Fibroblast of skin of left quadriceps (primary cell): ENCODE results near the gene ISOC2.
"Not testable (repeated sequence)": the region's sequence is repeated elsewhere in the genome, so short reads cannot be mapped to it uniquely, and the experiment has no call there.

Experiments
- DNase-seq, 2 experiments: peaks; one replicate each; pipeline ENCODE4 v3.0.0-alpha.2; 2013; ENCODE audit warnings: low read depth in 2 of 2

The ISOC2 gene, protein sequence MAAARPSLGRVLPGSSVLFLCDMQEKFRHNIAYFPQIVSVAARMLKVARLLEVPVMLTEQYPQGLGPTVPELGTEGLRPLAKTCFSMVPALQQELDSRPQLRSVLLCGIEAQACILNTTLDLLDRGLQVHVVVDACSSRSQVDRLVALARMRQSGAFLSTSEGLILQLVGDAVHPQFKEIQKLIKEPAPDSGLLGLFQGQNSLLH

DNA sequence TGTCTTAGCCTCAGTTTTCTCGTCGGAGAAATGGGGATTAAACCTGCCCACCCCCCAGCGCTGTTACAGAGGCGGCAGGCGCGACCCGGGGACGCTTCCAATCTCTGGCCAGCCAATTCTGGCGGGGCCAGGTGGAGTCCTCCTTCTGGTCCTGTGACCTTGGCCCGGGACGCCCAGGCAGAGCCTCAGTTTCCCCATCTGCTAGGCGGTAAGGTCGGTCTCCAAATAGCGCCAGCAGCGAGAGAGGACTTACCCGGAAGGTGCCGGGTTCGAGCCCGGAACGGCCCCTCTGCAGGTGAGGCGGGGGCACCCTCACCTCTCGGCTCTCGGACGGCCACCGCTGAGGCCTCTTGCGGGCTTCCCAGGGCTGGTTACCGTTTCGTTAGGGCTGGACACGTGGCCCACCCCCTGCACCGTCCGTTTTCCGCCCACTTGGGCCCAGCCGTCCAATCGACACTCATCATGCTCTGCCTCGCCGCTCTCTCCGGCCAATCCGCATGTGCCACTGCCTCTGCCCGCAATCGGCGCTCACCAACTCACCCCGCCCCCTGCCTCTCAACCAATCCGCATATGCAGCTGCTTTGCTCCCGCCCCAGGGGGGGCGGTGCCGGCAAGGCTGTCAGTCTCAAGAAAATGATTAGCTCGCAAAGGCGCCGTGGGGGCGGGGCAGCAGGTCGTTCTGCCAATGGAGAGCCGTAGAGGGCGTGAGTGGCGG is at the start of gene ISOC2:
Gene ISOC2, minus strand, starts transcription at position 384 of the 715 bp plus-strand sequence. CDS start 5,156 bp downstream, outside the sequence.
- DNase-seq: peak; percentile 99

DNA sequence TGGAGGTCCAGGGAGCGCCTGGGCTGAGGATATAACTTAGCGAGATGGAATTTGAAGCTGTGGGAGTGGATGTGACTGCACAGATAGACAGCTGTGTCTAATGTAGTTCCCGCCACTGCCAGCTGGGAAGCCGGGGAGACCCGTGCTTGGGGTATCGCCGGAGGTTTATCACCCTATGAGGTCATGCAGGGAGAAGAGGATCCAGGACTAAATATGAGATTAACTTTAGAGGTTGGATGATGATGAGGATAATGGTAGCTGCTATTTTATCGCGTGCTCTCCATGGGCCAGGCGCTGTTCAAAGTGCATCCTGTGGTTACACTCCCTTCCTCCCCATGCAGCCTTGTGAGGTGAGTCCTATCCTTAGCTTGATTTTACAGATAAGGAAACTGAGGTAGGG is 46.7 kb upstream of the ISOC2 start:
- no peak for DNase-seq

DNA sequence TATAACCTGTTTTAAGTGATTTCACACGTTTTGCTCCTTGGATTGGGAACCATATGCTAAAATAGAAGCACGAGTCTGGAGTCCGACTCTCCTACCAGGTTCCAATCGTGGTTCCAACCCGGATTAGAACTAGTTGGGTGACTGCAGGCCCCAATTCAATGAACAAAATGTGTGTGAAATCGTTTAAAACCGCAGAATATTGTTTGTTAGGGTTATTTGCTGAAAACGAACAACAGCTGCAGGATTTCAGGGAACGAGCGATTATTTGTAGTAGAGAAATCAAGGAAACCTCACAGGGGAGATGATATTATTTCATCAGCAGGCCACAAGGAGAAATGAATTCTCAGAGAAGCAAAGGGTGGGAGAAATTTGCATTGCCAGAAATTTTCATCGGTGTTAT is 43.5 kb upstream of the ISOC2 start:
- no peak for DNase-seq

DNA sequence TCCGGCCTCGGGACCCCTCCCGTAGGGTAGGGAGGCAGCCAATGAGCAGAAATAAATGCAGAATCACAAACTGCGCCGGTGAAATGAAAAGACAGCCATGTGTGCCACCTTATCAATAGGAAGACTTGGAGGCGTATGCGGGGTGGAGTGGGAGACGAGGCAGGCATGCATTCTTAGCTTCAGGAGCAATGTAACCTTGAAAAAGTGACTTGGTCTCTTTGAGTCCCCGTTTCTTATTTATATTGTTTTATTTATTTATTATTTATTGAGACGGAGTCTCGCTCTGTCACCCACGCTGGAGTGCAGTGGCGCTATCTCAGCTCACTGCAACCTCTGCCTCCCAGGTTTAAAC is 42.8 kb upstream of the ISOC2 start:
- no peak for DNase-seq

DNA sequence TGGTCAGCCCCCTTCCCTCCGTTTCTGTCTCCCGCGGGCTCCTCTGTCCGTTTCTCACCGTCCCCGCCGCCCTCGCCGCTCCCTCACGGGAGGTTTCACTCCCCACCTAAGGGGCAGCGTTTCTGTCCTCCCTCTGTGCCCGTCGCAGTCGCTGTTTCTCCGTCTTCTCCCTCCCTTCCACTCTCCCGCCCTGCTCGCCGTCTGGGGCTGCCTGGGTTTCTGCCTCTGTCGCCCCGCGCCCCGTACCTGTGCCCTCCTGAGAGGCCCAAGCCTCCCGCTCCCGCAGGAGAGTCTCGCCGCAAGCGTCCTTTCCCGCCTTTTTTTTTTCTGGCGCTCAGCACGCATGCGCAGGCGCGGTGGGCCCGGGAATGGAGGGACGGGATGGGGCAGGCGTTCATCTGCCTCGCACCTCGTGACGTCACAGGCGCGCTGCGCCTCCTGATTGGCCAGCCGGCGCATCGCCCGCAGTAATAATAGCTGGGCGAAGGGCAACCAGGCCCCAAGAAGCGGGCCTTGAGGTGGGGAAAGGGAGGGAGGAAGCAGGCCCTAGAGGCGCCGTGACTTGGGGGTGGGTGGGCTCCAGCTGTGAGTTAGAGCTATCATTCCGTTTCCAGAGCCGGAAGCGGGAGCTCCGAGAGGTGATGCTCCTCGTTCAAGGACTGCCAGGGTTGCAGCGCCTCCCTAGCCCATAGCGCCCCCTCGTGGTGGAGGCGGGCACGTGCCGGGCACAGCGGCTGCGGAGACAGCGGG is 42.2 kb upstream of the ISOC2 start:
- DNase-seq: peak; percentile 81 to 82

DNA sequence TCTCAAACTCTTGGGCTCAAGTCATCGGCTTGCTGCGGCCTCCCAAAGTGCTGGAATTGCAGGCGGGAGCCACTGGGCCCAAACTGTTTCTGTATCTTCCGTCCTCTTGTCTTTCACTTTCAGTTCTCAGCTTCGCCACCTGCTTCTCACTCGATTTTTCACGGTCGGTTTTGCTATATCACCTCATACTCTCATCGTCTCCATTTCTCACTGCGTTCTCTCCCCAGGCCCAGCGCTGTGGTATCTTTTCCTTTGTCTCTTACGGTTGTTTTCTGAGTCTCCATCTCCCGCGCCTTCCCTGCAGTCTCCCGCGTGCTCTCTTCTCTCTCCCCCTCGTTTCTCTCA is 41.7 kb upstream of the ISOC2 start:
- DNase-seq: no peak

DNA sequence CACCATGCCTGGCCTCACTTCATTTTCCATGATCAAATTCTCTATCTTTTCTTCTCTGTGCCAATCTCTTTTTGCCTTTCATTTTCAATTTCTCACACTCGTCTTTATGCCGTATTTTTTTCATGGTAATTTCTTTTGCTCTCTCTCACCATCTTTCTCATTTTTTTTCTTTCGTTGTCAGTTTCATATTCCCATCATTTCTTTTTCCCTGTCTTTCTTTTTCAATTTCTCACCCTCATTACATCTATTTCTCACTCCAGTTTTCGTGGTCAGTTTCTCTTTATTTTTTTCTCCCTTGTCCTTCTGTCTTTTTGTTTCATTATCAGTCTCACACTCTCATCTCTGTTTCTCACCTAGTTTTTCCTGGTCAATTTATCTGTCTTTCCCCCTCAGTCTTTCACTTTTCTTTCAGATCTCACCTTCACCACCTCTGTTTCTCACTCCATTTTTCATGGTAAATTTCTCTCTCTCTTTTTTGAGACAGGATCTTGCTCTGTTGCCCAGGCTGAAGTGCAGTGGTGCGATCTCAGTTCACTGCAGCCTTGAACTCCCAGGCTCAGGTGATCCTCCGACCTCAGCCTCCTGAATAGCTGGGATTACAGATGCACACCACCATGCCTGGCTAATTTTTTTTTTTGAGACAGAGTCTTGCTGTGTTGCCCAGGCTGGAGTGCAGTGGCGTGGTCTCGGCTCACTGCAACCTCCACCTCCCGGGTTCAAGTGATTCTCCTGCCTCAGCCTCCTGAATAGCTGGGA is 40.9 kb upstream of the ISOC2 start:
- DNase-seq: no peak

DNA sequence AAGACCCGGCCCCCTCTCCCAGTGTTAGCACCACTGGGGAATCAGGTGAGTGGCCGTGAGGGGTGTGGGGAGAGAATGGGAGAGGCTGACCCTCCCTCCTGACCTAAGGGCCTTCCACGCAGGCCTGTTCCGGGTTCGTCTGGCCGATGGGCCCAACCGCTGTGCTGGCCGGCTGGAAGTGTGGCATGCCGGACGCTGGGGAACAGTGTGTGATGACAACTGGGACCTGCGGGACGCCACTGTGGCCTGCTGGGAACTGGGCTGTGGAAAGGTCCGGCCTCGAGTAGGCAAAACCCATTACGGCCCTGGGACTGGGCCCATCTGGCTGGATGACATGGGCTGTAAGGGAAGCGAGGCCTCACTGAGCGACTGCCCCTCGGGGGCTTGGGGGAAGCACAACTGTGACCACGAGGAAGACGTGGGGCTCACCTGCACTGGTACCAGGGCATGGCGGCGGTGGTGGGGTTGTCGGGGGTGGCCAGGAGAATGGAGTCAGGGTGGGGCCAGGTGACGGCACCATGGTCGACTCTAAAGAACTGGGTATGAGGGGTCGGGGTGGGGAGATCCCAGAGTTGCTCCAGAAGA is 39.0 kb upstream of the ISOC2 start:
- no peak for DNase-seq

DNA sequence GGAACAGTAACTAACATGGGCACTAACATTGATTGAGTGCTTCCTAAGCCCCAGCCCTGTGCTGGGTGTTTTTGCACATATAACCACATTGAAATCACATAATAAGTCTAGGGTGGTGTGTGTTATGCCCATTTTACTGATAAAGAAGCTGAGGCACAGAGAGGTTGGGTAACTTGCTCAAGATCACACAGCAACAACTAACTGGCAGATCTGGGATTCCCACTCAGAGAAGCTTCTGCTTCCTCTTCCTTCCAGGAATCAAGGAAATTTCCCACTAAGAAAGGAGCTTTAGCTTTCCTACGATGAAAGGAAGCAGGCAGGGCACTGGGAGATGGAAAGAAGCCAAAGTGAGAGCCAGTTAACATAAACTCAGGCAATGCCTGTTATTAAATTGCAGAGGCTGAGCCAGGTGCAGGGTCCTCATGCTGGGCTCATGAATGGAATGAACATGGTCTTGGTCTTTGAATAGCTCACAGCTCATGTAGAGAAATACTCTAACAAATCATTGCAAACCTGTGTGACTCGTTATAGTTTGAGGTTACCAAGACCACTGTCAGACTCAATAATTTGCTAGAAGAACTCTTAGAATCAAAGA is 36.9 kb upstream of the ISOC2 start:
- DNase-seq: no peak

DNA sequence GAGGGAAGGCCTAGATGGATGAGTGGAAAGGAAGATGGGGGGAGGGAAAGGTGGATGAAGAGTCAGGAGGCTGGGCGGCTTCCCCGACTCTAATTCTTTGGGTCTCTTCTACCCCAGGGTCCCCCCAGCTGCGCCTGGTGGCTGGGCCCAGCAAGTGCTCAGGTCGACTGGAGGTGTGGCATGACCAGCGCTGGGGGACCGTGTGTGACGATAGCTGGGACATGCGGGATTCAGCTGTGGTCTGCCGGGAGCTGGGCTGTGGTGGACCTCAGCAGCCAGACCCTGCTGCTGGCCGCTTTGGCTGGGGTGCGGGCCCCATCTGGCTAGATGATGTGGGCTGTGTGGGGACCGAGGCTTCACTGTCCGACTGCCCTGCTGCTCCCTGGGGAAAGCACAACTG is 36.3 kb upstream of the ISOC2 start:
- no peak for DNase-seq

DNA sequence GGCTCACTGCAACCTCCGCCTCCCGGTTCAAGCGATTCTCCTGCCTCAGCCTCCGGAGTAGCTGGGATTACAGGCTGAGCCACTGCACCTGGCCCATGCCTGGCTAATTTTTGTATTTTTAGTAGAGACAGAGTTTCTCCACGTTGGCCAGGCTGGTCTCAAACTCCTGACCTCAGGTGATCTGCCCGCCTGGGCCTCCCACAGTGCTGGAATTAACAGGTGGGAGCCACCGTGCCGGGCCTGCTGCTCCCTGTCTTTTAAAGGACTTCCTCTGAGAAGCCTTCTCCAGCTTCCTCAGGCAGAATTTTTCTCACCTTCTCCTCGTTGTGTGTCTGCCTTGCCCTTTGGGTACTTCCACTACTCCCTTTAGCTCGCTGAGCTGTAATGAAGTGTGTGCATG is 35.4 kb upstream of the ISOC2 start:
- DNase-seq: not testable (repeated sequence)

DNA sequence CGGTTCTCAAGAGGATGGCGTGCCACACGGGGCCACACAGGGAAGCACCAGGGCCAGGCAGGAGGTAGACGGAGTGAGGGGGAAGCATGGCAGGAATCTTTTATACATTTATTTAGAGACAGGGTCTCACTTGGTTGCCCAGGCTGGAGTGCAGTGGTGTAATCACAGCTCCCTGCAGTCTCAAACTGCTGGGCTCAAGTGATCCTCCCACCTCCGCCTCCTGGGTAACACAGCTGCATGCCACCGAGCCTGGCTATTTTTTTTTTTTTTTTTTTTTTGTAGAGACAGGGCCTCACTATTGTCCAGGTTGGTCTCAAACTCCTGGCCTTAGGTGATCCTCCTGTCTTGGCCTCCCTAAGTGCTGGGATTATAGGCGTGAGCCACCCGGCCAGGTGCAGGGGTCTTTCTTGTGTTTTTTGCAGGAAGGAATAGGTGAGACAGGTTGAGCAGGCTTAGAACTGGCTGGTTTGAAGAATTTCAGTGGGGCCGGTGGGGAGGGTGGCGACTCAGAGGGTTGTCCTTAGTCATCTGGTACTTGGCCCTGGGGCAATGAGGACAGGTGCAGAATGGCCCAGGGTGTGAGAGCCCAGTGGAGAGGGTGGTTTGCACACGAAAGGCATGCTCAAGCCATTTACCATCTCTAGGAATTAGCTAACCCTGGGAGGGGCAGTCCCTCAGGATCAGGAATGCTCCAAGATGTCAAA is 34.4 kb upstream of the ISOC2 start:
- no peak for DNase-seq

DNA sequence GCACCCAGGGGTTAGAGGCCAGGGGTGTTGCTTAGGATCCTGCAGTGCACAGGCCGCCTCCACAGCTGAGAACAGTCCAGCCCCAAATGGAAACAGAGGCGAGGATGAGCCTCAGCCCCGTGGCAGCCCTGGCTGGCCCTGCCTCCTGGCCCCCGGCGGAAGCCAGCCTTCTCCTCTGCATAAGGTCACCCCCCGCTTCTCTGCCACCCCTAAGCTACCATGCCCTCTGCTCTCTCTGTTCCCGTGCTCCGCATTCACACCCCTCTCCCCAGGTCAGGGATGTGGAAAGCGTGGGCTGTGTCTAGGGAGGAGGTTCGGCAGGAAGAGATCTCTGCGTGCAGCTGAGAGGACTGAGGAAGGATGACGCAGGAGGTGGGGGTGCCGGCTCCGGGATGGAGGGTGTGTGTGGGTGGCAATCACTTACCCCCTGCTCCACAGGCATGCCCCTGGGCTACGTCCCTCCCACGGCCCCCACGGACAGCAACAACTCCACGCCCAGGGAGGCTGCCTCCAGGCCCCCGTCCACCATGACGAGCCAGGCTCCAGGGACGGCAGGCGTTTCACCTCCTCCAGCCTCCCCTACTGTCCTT is 32.8 kb upstream of the ISOC2 start:
- no peak for DNase-seq

DNA sequence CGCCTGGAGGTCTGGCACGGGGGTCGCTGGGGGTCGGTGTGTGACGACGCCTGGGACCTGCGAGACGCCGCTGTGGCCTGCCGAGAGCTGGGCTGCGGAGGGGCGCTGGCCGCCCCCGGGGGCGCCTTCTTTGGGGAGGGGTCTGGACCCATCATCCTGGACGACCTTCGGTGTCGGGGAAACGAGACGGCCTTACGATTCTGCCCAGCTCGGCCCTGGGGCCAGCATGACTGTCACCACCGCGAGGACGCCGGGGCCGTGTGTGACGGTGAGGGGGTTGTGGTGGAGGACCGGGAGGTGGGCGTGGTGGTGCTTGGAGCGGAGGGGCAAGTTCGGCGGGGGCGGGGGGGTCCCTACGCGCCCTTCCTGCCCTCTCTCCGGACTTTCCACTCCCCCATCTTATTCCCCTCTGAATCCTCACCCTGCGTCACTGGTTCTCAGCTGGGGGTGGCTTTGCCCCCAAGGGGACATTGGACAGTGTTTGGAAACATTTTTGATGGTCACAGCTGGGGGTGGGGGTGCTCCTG is 32.3 kb upstream of the ISOC2 start:
- DNase-seq: no peak

DNA sequence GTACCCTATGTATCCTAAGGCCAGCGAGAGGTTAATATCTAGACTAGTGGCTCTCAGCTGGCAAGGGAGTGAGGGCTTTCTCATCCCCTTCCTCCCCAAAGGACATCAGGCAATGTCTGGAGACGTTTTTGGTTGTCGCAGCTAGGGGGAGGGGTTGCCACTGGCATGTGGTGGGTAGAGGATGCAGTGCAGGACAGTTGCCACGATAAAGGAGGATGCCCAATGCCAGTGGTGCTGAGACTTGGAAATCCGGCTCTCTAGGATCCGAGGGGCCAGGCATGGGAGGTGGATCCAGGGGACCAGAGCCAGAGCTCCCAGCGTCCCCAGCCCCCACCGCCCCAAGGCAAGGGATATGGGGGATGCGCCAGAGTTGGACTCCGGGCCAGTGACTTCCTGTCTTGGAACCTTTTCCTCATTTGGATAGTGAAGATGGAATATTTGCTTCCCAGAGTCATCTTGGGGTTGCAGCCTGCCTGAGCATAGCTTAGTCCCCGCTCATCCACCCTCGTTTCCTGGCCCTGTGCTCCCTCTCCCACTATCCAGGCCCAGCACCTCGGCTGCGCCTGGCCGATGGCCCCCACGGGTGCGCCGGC is 31.7 kb upstream of the ISOC2 start:
- no peak for DNase-seq

DNA sequence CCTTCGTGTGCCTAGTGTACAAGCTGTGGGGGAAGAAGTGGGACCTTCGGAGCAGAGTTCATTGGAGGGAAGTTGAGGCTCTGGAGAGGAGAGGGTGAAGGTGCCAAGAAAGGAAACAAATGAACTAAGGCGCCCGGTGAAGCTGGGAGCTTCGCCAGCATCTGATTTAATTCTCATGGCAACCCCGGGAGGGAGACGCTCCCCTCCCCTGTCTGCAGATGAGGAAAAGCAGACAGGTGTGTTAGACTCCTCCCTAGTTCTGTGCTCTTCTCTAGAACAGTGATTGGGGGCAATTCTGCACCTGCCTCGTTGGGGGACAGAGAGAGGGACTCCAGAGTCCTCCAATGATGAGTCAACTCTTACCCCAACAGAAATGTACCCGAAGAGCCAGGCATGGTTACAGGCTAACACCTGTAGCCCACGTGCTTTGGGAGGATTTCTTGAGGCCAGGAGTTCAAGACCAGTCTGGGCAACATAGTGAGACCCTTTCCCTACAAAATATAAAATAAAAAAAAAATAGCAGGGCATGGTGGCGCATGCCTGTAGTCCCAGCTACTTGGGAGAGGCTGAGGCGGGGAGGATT is 31.0 kb upstream of the ISOC2 start:
- no peak for DNase-seq

DNA sequence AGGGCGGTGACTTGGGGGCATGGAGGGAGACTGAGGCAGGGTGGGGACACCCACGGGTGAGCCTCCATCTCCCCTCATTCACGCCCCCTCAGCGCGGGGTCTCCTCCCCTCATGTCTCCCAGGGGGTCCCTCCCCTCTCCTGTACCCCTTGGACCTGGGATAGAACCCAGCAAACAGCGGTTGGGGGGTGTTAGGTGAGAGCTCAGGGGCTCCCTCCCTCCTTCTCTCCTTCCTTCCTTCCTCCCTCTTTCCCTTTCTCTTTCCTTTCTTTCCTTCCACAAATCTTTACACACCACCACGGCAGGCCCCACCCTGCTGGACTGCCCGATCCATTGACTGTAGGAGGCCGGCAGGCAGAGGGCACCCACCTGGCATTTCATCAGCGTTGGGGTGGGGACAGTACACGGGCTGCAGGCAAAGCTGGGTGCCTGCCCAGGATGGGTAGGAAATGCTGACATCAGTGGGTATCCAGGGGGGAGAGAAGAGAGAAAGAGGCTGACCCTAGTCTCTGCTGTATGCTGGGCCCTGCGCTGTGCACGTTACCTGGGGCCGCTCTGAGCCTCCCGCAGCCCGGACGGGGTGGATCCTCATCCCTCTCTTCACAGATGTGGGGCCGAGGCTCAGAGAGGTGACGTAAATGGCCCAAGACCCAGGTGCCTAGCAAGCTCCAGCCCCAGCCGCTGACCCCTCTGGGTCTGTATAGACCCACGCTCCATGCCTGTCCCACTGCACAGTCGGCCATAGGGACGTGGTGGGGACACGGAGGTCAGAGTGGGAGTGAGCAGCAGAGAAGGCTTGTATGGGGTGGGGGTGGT is 30.3 kb upstream of the ISOC2 start:
- DNase-seq: no peak
